Activated CD4-positive, alpha-beta memory T cell treated with anti-CD3 and anti-CD28 coated beads for 36 hours (primary cell): ENCODE data around the gene LNP1. TPM values are rescaled to one million over a fixed set of nuclear protein-coding genes. Genes with fewer than 3 reads are reported as not detected.
"Not testable (repeated sequence)": the region's sequence is repeated elsewhere in the genome, so short reads cannot be mapped to it uniquely, and the experiment has no call there.

Experiments
- CTCF ChIA-PET: fragments of 350-600 bp; sonication (Branson Sonifier 250); formaldehyde crosslinking; loops from one replicate; lab custom pipeline; 2021; ENCODE audit warnings: antibody characterized with exemption, inconsistent platforms; lab: Charles Lee
- POLR2A ChIA-PET: fragments of 350-600 bp; sonication (Branson Sonifier 250); formaldehyde crosslinking; loops from one replicate; lab custom pipeline; 2021; ENCODE audit warnings: antibody characterized with exemption; lab: Charles Lee
- DNase-seq: peaks from one replicate; pipeline ENCODE4 v3.0.0-alpha.2; 2020
- H3K27ac Mint-ChIP-seq: one replicate; pipeline ENCODE4 v1.8.0; 2021; ENCODE audit warnings: mixed read lengths
- H3K27me3 Mint-ChIP-seq: one replicate; pipeline ENCODE4 v1.8.0; 2021; ENCODE audit warnings: mixed read lengths
- H3K36me3 Mint-ChIP-seq: one replicate; pipeline ENCODE4 v1.8.0; 2021; ENCODE audit warnings: mixed read lengths
- H3K4me1 Mint-ChIP-seq: one replicate; pipeline ENCODE4 v1.8.0; 2021; ENCODE audit warnings: low read depth, mixed read lengths
- H3K4me3 Mint-ChIP-seq: one replicate; pipeline ENCODE4 v1.8.0; 2021; ENCODE audit warnings: mild to moderate bottlenecking, mixed read lengths
- H3K9me3 Mint-ChIP-seq: one replicate; pipeline ENCODE4 v1.8.0; 2021; ENCODE audit warnings: mixed read lengths
- intact Hi-C: fragments of 100-400 bp; cut with micrococcal nuclease; formaldehyde crosslinking; loops from one replicate; pipeline ENCODE4 v1.15.1; 2023
- total RNA-seq, 2 experiments: library from RNA; stranded (reverse); gene quantifications; one replicate each; pipeline ENCODE4 v1.2.3, GENCODE V29; 2021

LNP1 gene
- total RNA-seq, 2 experiments from 2014 or later, result 1.9 to 2.3 TPM

GRCh38 chr3:100465892-100466777 is 64.8 kb downstream of the LNP1 start:
- intact Hi-C loops, result loop anchor here (10.0 kb wide), 1 partner anchor 239 kb away; the partner anchor contains the start of gene TFG
- Mint-ChIP-seq H3K27me3 (no peaks in the 10 kb centered on the region), H3K4me1 (peaks cover 7% of the 10 kb centered on the region), H3K4me3 (no peak overlapping the region), H3K36me3 (peaks cover 4% of the 10 kb centered on the region), H3K27ac (no peak overlapping the region), H3K9me3 (peaks cover 17% of the 10 kb centered on the region)
- DNase-seq, result no peak
- CTCF ChIA-PET, result interaction anchor here (1.1 to 8.1 kb wide), 2 partner anchors 125 to 331 kb away, joined by 3 to 113 read pairs; no protein-coding TSS in a partner anchor
- POLR2A ChIA-PET, result no interaction called here

DNA sequence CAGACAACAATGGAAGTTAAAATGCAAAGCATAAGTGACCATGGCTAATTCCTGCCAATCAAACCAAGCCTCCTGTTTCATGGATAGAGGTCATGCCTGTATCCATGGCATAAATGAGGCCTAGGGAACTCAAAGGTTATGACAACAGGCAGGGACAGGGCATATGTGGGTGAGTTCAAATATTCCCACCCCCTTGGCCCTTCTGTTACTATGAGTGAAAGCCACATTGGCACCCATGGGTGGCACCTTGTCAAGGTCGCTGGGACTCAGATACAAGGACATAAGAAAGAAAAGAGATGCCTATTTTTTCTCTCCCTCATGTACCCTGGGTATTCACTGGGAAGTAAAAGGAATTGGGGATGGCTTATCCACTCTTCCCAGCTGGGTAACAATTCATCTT is 65.8 kb downstream of the LNP1 start:
- CTCF ChIA-PET, result interaction anchor here (8.1 kb wide), 1 partner anchor 124 kb away, joined by 113 read pairs; no protein-coding TSS in a partner anchor
- H3K27me3 Mint-ChIP-seq, result no peaks in the 10 kb centered on the region
- H3K27ac Mint-ChIP-seq, result no peak overlapping the region
- POLR2A ChIA-PET, result no interaction called here
- intact Hi-C loops, result loop anchor here (10.0 kb wide), 1 partner anchor 238 kb away; the partner anchor contains the start of gene TFG
- H3K36me3 Mint-ChIP-seq, result peaks cover 4% of the 10 kb centered on the region
- no peak overlapping the region for H3K4me3 Mint-ChIP-seq
- no peak for DNase-seq
- H3K4me1 Mint-ChIP-seq, result peaks cover 7% of the 10 kb centered on the region
- H3K9me3 Mint-ChIP-seq, result peaks cover 17% of the 10 kb centered on the region

DNA sequence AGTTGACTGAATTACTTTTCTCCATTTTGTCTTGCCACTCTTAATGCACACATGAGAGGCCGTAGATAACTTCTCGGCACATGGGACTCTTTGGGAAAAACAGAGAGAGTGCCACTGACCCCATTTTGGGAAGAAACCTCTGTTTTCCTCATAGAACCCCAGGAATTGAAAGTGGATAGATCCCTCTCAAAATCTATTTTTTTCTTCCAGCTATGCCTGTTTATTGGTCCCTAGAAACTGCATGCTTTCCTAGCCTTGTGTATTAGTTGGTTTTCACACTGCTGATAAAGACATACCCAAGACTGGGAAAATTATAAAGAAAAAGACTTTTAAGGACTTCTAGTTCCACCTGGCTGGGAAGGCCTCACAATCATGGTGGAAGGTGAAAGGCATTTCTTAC is 67.3 kb downstream of the LNP1 start:
- no peak for DNase-seq
- intact Hi-C loops, result loop anchor here (10.0 kb wide), 1 partner anchor 236 kb away; the partner anchor contains the start of gene TFG
- H3K27ac Mint-ChIP-seq, result no peak overlapping the region
- H3K27me3 Mint-ChIP-seq, result no peaks in the 10 kb centered on the region
- peaks cover 7% of the 10 kb centered on the region for H3K4me1 Mint-ChIP-seq
- ChIA-PET CTCF (interaction anchor here (0.6 to 8.1 kb wide), 2 partner anchors 122 to 992 kb away, joined by 3 to 113 read pairs; no protein-coding TSS in a partner anchor), POLR2A (no interaction called here)
- H3K36me3 Mint-ChIP-seq, result peaks cover 4% of the 10 kb centered on the region
- no peak overlapping the region for H3K4me3 Mint-ChIP-seq
- peaks cover 20% of the 10 kb centered on the region for H3K9me3 Mint-ChIP-seq

GRCh38 chr3:100470951-100471350 is 69.6 kb downstream of the LNP1 start:
- Mint-ChIP-seq H3K4me1 (peaks cover 5% of the 10 kb centered on the region), H3K36me3 (peaks cover 4% of the 10 kb centered on the region), H3K4me3 (no peak overlapping the region), H3K27me3 (no peaks in the 10 kb centered on the region), H3K27ac (no peak overlapping the region), H3K9me3 (peaks cover 20% of the 10 kb centered on the region)
- CTCF ChIA-PET, result no interaction called here
- intact Hi-C loops, result no loop called here
- POLR2A ChIA-PET, result no interaction called here
- DNase-seq, result no peak

DNA sequence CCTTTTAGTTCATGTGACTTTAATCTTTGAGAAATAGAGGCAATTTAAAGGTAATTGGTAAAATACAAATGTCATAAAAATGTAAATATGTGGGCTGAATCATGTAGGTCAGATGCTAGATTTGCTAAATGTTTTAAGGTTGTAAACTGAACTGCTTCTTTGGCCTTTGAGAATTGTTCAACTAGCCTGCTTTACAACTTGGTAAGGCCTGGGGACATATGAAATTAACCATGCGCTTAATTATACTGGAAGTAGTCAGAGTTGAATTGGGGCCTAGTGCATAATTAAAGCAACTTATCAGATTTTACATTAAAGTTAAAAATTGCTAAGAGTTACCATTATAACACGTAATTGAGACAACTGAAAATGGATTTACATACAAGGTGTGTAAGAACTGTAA is 70.1 kb downstream of the LNP1 start:
- H3K36me3 Mint-ChIP-seq, result peaks cover 4% of the 10 kb centered on the region
- CTCF ChIA-PET, result no interaction called here
- no peak overlapping the region for H3K27ac Mint-ChIP-seq
- POLR2A ChIA-PET, result no interaction called here
- H3K27me3 Mint-ChIP-seq, result no peaks in the 10 kb centered on the region
- no peak overlapping the region for H3K4me3 Mint-ChIP-seq
- H3K9me3 Mint-ChIP-seq, result peaks cover 20% of the 10 kb centered on the region
- no peak for DNase-seq
- intact Hi-C loops, result no loop called here
- H3K4me1 Mint-ChIP-seq, result no peaks in the 10 kb centered on the region

DNA sequence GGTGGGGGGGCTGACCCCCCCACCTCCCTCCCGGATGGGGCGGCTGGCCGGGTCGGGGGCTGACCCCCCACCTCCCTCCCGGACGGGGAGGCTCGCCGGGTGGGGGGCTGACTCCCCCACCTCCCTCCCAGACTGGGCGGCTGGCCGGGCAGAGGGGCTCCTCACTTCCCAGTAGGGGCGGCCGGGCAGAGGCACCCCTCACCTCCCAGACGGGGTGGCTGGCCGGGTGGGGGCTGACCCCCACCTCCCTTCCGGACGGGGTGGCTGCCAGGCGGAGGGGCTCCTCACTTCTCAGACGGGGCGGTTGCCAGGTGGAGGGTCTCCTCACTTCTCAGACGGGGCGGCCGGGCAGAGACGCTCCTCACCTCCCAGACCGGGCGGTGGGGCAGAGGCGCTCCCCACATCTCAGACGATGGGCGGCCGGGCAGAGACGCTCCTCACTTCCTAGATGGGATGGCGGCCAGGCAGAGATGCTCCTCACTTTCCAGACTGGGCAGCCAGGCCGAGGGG is 76.6 kb downstream of the LNP1 start:
- H3K4me1 Mint-ChIP-seq, H3K9me3 Mint-ChIP-seq, DNase-seq, POLR2A ChIA-PET, H3K36me3 Mint-ChIP-seq, H3K27me3 Mint-ChIP-seq, H3K27ac Mint-ChIP-seq, intact Hi-C loops, H3K4me3 Mint-ChIP-seq, CTCF ChIA-PET: not testable (repeated sequence)

- H3K27ac Mint-ChIP-seq, H3K9me3 Mint-ChIP-seq, intact Hi-C loops, DNase-seq, H3K4me3 Mint-ChIP-seq, CTCF ChIA-PET, POLR2A ChIA-PET, H3K27me3 Mint-ChIP-seq, H3K4me1 Mint-ChIP-seq, H3K36me3 Mint-ChIP-seq: not testable (repeated sequence)
Observed at GRCh38 chr3:100478521-100478920, 77.2 kb downstream of the LNP1 start.

- no peak for DNase-seq
- H3K4me1 Mint-ChIP-seq, result no peaks in the 10 kb centered on the region
- CTCF ChIA-PET, result no interaction called here
- no peaks in the 10 kb centered on the region for H3K36me3 Mint-ChIP-seq
- peaks cover 6% of the 10 kb centered on the region for H3K27me3 Mint-ChIP-seq
- H3K9me3 Mint-ChIP-seq, result no peaks in the 10 kb centered on the region
- POLR2A ChIA-PET, result no interaction called here
- intact Hi-C loops, result no loop called here
- H3K4me3 Mint-ChIP-seq, result no peak overlapping the region
- H3K27ac Mint-ChIP-seq, result no peak overlapping the region
Observed at GRCh38 chr3:100480081-100480480, 78.7 kb downstream of the LNP1 start.

- Mint-ChIP-seq H3K4me1 (no peaks in the 10 kb centered on the region), H3K36me3 (no peaks in the 10 kb centered on the region), H3K9me3 (no peaks in the 10 kb centered on the region), H3K4me3 (no peak overlapping the region), H3K27me3 (peaks cover 8% of the 10 kb centered on the region), H3K27ac (no peak overlapping the region)
- intact Hi-C loops, result no loop called here
- ChIA-PET CTCF (no interaction called here), POLR2A (no interaction called here)
- DNase-seq, result no peak
Observed at GRCh38 chr3:100482176-100482575, 80.8 kb downstream of the LNP1 start.

- ChIA-PET CTCF (no interaction called here), POLR2A (no interaction called here)
- H3K4me3 Mint-ChIP-seq, result no peak overlapping the region
- no peak overlapping the region for H3K27ac Mint-ChIP-seq
- intact Hi-C loops, result no loop called here
- H3K27me3 Mint-ChIP-seq, result peaks cover 8% of the 10 kb centered on the region
- H3K9me3 Mint-ChIP-seq, result no peaks in the 10 kb centered on the region
- no peaks in the 10 kb centered on the region for H3K4me1 Mint-ChIP-seq
- no peak for DNase-seq
- no peaks in the 10 kb centered on the region for H3K36me3 Mint-ChIP-seq
Observed at GRCh38 chr3:100483529-100483928, 82.2 kb downstream of the LNP1 start.

- ChIA-PET CTCF (interaction anchor here (1.0 kb wide), 1 partner anchor 24 kb away, joined by 4 read pairs; no protein-coding TSS in a partner anchor), POLR2A (no interaction called here)
- H3K27ac Mint-ChIP-seq, result no peak overlapping the region
Observed at GRCh38 chr3:100486808-100487207, 85.5 kb downstream of the LNP1 start.

DNA sequence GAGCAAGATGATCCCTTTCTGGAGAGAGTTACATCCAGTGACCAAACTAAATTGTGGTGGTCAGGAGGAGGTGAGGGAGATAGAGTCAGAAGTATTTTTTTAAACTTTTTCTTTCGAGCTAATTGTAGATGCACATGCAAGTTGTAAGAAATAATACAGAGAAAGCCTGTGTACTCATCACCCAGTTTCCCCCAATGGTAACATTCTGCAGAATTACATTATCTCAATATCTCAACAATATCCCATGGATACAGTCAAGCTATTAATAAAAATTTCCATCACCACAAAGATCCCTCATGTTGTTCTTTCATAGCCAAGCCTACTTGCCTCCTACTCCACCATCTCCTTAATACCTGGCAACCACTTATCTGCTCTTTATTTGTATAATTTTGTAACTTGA is 87.8 kb downstream of the LNP1 start:
- intact Hi-C loops, result no loop called here

More at GRCh38 chr3:100486808-100487207, 85.5 kb downstream of the LNP1 start:
- Mint-ChIP-seq H3K9me3 (no peaks in the 10 kb centered on the region), H3K36me3 (no peaks in the 10 kb centered on the region), H3K27me3 (peaks cover 8% of the 10 kb centered on the region), H3K4me3 (no peak overlapping the region), H3K4me1 (peaks cover 2% of the 10 kb centered on the region)
- DNase-seq, result no peak
- intact Hi-C loops, result no loop called here

More for the DNA sequence above, 87.8 kb downstream of the LNP1 start:
- CTCF ChIA-PET, result interaction anchor here (1.0 kb wide), 1 partner anchor 89 kb away, joined by 3 read pairs; the partner anchor contains the start of gene TOMM70
- H3K4me1 Mint-ChIP-seq, result peaks cover 9% of the 10 kb centered on the region
- H3K27ac Mint-ChIP-seq, result no peak overlapping the region
- peaks cover 3% of the 10 kb centered on the region for H3K27me3 Mint-ChIP-seq
- H3K9me3 Mint-ChIP-seq, result no peaks in the 10 kb centered on the region
- DNase-seq, result no peak
- no peaks in the 10 kb centered on the region for H3K36me3 Mint-ChIP-seq
- POLR2A ChIA-PET, result no interaction called here
- H3K4me3 Mint-ChIP-seq, result no peak overlapping the region
